Measurements from ENCODE around the gene ATXN7L2.
A peak's percentile ranks its signal among the peaks of the same experiment; 100 is the strongest.

Gene ATXN7L2

GRCh38 chr1:109476825-109477224 is 6.9 kb upstream of the ATXN7L2 start:
- DNase-seq, result no peak

GRCh38 chr1:109477821-109478220 is 5.9 kb upstream of the ATXN7L2 start:
- no peak for DNase-seq

GRCh38 chr1:109478806-109479205 is 4.9 kb upstream of the ATXN7L2 start:
- no peak for DNase-seq

- DNase-seq, result no peak
Observed at GRCh38 chr1:109479311-109479710, 4.4 kb upstream of the ATXN7L2 start.

- DNase-seq, result no peak
Observed at GRCh38 chr1:109479901-109480300, 3.8 kb upstream of the ATXN7L2 start.

- DNase-seq, result no peak
Observed at GRCh38 chr1:109481646-109482045, 2.1 kb upstream of the ATXN7L2 start.

- no peak for DNase-seq
Observed at GRCh38 chr1:109482242-109482641, 1.5 kb upstream of the ATXN7L2 start.

- peak; percentile 33 for DNase-seq
Observed at GRCh38 chr1:109482791-109483671, 674 bp upstream of the ATXN7L2 start.

- no peak for DNase-seq
Observed at GRCh38 chr1:109484519-109484975, 842 bp downstream of the ATXN7L2 start.

- DNase-seq, result no peak
Observed at GRCh38 chr1:109485001-109485400, 1.3 kb downstream of the ATXN7L2 start.

GRCh38 chr1:109487261-109487660 is 3.6 kb downstream of the ATXN7L2 start:
- DNase-seq, result no peak

GRCh38 chr1:109488201-109488600 is 4.5 kb downstream of the ATXN7L2 start:
- DNase-seq, result no peak

GRCh38 chr1:109488696-109489095 is 5.0 kb downstream of the ATXN7L2 start:
- DNase-seq, result no peak

GRCh38 chr1:109490029-109490933 is 6.6 kb downstream of the ATXN7L2 start:
- DNase-seq, result peak; percentile 68

GRCh38 chr1:109490934-109491302 is 7.2 kb downstream of the ATXN7L2 start:
- no peak for DNase-seq

- no peak for DNase-seq
Observed at GRCh38 chr1:109491372-109491771, 7.7 kb downstream of the ATXN7L2 start.

GRCh38 chr1:109492779-109493178 is 9.1 kb downstream of the ATXN7L2 start:
- DNase-seq, result no peak

- no peak for DNase-seq
Observed at GRCh38 chr1:109493227-109493626, 9.5 kb downstream of the ATXN7L2 start.

- peak; percentile 87 for DNase-seq
Observed at GRCh38 chr1:109493805-109494539, 10.3 kb downstream of the ATXN7L2 start, which contains the start of gene CYB561D1. Gene CYB561D1 (plus strand): TSS chr1:109494094. CDS start chr1:109494140, 46 bp downstream.

- DNase-seq, result no peak
Observed at GRCh38 chr1:109495738-109496137, 12.0 kb downstream of the ATXN7L2 start.

- no peak for DNase-seq
Observed at GRCh38 chr1:109497449-109498160, 13.9 kb downstream of the ATXN7L2 start.

- DNase-seq, result peak; percentile 46
Observed at GRCh38 chr1:109498161-109498801, 14.6 kb downstream of the ATXN7L2 start.
